ENCODE measurements around the gene PCP4.

Gene PCP4

DNA sequence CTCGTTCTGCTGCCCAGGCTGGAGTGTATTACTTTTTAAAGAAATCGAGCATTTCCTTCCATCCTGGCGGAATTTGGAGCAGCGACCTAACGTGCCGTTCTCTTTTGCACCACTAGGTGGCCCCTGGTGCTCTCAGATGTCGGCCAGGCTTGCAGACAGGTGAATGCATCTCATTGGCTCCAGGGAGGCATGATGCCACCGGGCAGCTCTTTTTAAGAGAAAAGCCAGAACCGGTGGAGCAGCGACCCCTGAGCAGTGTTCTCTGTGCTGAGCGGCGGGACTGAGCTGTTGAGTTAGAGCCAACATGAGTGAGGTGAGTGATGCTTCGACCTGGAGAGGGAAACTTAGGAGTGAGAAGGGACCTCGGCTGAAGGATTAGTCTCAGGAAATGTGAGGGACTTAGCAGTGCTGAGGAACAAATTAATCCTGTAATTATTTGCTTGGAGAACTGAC, at the start of gene PCP4:
TSS of gene PCP4 (plus strand) at position 241 of the 453 bp plus-strand sequence. CDS start at position 305, 64 bp downstream.
- DNase-seq = peak; percentile 83

DNA sequence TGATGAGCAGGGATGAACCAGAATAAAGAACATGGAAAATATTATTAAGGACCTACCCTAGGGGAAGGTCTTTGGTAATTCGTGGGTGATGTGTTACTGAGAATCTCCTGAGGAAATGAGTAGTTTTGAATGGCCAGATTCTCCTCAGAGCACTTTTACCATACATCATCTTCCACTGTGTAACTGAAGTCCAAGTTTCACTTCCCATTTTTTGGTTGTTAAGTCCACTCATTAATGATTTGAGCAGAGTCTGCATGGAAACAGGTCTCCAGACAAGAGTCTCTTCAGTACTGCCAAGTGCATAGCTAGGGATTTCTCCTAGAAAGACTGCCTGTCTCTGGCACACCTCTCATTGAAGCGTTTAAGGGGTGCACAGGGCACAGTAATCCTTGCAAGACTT, 48.7 kb upstream of the PCP4 start:
- no peak for DNase-seq

GRCh38 chr21:39822042-39822441, 45.2 kb upstream of the PCP4 start:
- DNase-seq = no peak

DNA sequence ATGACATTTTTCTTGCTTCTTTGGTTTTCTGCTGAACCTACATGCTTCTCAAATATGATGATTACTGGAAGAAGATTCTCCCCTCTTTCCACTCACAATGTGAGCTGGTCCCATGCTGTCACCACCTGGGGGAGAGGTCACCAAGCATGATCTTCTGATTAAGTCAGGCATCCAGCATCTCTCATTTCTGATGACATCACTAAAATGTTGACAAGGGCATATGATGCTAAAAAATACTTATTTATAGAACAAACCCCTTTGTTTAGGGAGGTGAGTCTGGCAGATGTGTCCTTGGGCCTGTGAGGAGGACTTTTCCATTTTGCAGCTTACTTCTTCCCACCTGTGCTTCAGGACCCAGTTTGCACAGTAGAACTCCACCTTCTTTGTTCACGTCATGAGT, 42.0 kb upstream of the PCP4 start:
- DNase-seq = no peak

DNA sequence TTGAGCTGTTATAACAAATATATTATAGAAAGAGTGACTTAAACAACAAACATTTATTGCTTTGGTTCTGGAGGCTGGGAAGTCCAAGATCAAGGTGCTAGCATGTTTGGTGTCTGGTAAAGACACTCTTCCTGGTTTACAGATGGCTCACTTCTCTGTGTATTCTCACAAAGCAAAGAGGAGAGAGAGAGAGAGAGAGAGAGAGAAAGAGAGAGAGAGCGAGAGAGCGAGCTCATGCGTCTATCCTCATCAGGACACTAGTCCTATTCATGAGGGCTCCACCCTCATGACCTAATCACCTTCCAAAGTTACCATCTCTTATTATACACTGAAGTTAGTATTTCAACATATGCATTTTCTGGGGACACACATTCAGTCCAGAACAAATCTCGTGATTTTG, 32.7 kb upstream of the PCP4 start:
- no peak for DNase-seq

- no peak for DNase-seq
Observed at GRCh38 chr21:39837861-39838359, 29.3 kb upstream of the PCP4 start.

DNA sequence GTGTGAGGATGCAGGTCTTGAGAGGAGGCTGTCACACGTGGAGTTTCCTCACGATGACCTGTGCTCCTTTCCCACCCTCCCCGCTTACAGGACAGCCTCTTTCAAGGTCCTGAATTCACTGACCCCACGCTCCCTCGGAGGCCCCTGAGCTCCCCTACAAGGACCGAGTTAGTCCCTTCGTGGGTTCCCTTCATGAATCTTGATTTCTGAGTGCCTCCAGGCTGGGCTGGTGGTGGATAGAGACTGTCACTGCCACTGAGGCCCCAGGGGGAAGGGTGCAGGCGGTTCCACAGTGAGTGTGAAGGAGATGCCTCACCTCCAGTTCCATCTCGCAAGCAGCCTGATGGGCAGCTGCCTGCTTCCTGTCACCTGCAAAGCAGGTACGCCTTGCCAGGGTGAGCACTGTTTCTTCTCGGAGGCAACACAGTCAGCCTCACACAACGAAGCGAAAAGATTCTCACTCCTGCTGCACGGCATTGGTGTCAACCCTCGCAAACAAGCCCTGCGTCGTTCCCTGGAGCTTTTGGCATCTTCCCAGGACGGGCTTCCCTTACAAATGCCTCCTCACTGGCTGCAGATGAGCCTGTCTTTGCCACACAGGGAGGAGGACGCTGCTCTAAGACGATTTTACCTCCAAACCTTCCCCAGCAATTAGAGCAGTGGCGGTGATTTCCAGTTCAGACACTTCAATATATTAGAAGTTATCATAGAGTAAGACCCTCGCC, 26.7 kb upstream of the PCP4 start:
- DNase-seq = no peak

- peak; percentile 58 for DNase-seq
Observed at GRCh38 chr21:39842741-39843459, 24.3 kb upstream of the PCP4 start.

DNA sequence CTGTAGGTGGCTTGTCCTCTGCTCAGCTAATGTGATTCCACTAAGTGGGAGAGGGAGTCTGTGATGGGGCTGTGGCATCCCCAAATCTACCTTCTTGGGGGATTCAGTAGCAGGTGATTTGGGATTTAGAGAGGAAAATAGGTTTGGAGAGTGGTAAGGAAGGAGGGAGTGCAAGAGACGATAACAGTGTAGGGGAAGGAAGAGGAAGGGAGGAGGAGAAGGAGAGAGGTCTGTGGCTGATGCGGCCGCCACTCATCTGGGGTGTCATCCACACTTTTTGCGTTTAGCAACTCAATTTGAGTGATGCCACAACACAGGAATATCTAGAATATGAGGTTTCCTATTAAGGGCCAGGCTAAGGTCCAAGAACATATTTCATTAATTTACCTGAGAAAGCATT, 23.8 kb upstream of the PCP4 start:
- no peak for DNase-seq

- no peak for DNase-seq
Observed at GRCh38 chr21:39843916-39844315, 23.3 kb upstream of the PCP4 start.

DNA sequence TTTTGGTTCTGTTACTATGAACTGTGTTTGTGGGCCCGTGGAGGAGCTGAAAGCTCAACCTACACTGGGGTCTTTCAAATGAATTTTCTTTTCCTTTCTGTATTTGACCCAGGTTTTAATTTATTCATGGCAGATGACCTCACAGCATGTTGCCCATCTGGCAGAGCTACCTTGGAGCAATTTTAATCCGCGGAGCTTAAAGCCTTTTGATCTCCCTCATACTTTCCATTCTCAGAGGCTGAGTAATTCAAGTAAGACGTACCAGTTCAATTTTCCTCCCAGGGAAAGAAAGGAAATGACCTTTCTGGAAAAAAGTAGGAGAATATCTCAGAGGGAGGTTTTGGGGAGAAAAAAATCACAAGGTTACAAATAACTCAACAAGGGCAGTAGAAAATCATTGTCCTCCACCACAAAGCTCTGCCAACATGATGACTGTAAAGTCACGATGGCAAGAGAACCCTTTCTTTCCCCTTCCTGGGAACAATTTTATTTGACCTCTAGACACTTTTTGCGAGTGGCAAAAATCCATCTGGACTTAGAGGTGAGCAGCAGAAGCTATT, 21.6 kb upstream of the PCP4 start:
- no peak for DNase-seq

GRCh38 chr21:39847877-39848276, 19.4 kb upstream of the PCP4 start:
- DNase-seq = no peak

DNA sequence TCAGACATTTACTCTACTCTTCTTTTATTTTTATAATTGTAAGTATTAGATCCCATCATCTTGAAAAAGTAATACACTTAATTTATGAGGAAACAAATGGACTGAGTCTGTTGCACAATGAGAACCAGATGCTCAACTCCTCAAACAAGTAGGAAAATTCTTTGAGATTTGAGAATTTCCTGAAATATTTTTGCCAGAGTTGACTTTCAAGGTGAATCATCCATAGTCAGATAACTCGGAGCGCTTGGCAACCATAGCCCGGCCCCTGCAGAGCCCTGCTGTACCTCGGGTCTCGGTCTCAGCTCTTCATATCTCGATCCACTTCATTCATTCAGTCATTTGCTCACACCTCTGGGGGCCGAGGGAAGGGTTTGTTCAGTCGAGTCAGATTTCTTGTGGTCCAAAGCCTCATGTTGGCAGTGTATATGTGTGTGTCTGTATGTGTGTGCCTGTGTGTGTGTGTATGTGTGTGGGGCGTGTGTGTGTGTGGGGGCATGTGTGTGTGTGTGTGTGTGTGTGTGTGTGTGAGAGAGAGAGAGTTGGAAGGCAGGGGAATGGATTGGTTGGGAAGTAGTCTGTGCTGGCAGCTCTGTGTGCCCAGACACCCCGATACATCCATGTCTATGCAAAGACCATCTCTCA, 18.1 kb upstream of the PCP4 start:
- DNase-seq = no peak

- DNase-seq = no peak
Observed at GRCh38 chr21:39850333-39850732, 16.9 kb upstream of the PCP4 start.

DNA sequence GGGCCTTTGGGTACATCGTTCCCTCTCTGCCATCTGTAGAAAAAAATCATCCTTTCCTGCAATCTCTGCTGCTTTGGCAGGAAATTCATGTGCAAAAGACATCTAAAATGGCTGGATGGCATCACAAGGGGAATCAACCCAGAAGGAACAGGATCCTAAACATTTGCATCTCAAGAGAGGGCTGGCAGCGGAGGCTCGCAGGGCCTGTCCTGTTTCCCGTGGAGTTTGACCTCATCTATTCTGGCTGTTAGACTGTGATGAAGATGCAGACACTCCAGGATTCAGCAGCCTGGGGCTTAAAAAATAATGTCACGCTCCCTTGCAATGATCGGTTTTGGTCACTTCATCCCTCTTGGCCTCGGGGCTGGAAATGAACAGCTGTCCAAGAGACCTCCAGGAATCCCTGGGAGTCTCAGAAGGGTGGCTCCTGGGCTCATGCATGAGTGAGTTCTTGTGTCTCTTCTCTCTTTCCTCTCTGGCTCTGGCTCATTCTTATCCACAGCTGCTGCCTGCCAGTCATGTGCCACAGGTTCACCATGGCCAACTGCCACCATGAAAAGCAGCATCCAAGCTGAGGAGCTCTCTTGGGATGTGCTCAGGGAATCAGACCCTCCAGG, 16.1 kb upstream of the PCP4 start:
- no peak for DNase-seq

DNA sequence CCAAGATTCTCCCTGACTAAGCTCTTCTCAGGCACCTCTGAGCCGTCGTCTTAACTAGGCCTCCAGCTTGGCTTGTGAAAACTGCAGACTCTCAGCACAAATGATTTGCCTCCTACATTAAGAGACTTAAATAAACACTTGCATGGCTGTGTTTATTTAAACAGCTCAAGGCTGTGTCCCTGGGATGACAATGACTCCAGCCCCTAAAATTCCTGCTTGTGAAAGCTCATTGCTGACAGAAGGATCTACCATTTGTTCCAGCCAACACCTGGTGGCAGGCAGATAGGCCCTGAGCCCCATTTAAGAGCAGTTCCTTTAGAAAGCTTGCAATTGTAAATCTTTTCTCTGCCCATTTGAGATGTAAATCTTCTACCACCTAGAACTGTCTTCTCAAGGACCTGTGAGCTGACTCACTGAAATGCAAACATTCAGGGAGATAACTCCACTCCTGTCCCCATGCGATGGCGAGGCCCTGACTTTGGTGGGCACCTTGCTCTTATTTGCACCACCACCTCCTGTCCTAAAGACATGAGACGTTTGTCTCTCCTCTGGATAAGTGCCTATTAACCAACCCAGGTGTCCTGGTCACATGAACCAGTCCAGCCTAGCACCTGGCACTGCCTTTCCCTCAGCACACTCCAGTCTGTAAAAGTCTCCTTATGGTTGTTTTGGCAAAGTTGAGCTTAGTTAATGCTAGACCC, 15.1 kb upstream of the PCP4 start:
- no peak for DNase-seq

GRCh38 chr21:39852726-39853500, 14.3 kb upstream of the PCP4 start:
- no peak for DNase-seq

DNA sequence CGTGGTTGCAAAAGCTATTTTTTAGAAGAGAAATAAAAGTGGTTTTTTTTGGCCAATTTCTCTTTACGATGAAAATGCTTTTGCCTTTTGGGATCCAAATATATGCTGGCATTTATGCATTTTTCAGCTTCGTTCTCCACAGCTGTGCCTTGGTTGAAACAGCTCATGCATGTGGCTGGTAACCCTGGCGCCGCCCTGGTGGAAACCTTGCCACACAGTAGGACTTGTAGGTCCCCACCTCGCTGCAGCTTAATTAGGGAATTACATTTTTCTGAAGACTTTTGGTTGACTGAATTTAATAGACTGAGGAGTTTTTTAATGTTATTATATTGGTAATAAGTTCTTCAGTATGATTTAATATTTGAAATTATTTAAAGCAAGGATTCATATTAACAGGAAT, 12.7 kb upstream of the PCP4 start:
- no peak for DNase-seq

GRCh38 chr21:39855595-39855994, 11.6 kb upstream of the PCP4 start:
- no peak for DNase-seq

GRCh38 chr21:39860600-39860999, 6.6 kb upstream of the PCP4 start:
- DNase-seq = no peak

GRCh38 chr21:39863111-39863510, 4.1 kb upstream of the PCP4 start:
- no peak for DNase-seq

- DNase-seq = no peak
Observed at GRCh38 chr21:39866093-39866492, 1.1 kb upstream of the PCP4 start.

All from retina (tissue), 1 donor.